WI38 (cell line): ENCODE data around the gene GJC1.

Source experiments
- H3K4me3 ChIP-seq: 2 replicates; pipeline ENCODE4 v1.5.1; 2011; ENCODE audit warnings: low read depth, mild to moderate bottlenecking, control low read depth, low read length
- TF ChIP-seq, protein P1 (sequence below): IDR thresholded peaks from 2 replicates; pipeline ENCODE4 v1.5.1; 2012; ENCODE audit warnings: low read depth, mild to moderate bottlenecking, control low read depth, low read length

Gene GJC1

DNA sequence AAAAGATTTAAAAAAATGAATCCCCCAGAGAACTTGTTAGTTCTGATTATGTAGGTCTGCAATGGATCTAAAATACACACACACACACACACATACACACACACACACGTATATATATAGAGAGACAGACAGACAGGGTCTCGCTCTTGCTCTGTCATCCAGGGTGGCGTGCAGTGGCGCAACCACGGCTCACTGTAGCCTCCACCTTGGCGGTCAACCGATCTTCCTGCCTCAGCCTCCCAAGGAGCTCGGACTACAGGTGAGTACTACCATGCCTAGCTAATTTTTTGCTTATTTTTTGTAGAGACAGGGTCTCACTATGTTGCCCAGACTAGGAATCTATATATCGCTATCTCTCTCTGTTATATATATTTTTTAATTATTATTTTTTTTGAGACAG is 33.4 kb downstream of the GJC1 start:
- TF ChIP-seq, protein P1, sequence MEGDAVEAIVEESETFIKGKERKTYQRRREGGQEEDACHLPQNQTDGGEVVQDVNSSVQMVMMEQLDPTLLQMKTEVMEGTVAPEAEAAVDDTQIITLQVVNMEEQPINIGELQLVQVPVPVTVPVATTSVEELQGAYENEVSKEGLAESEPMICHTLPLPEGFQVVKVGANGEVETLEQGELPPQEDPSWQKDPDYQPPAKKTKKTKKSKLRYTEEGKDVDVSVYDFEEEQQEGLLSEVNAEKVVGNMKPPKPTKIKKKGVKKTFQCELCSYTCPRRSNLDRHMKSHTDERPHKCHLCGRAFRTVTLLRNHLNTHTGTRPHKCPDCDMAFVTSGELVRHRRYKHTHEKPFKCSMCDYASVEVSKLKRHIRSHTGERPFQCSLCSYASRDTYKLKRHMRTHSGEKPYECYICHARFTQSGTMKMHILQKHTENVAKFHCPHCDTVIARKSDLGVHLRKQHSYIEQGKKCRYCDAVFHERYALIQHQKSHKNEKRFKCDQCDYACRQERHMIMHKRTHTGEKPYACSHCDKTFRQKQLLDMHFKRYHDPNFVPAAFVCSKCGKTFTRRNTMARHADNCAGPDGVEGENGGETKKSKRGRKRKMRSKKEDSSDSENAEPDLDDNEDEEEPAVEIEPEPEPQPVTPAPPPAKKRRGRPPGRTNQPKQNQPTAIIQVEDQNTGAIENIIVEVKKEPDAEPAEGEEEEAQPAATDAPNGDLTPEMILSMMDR = no peak
- no peak overlapping the region for H3K4me3 ChIP-seq

DNA sequence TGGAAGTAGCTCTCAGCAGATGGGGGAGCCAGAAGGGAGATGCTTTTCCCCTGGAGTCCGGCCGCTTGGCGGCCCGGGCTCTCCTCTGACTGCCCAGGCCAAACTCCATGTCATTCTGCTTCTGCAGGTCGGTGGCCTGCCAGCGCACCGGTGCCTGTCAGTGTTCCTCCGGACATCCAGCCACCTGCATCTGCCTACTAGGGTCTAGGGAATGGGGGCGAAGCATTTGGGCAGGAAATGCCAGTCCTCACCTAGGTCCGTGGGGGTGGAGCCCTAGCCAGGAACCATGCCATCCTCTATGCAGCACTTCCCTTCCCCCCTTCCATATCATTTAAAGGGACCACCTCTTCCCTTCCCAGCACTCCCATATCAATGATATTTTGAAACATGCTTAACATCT is 34.2 kb downstream of the GJC1 start:
- TF ChIP-seq, protein P1 = no peak
- H3K4me3 ChIP-seq = no peak overlapping the region

DNA sequence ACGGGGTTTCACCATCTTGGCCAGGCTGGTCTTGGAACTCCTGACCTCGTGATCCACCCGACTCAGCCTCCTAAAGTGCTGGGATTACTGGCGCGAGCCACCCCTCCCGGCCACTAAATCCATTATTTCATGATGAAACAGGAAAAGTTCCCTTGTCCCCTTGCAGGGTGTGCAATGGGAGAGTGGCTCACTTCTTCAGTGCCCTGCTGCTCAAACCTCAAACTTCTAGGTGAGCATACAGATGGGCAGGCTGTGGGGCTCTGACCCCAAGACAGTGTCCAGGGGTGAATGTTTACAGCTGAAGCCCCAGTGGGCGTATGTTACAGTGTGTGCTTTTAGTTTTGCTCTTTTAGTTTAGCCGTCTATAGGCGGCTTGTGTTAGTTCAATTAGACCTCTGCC is 34.7 kb downstream of the GJC1 start:
- TF ChIP-seq, protein P1 = no peak
- no peak overlapping the region for H3K4me3 ChIP-seq

DNA sequence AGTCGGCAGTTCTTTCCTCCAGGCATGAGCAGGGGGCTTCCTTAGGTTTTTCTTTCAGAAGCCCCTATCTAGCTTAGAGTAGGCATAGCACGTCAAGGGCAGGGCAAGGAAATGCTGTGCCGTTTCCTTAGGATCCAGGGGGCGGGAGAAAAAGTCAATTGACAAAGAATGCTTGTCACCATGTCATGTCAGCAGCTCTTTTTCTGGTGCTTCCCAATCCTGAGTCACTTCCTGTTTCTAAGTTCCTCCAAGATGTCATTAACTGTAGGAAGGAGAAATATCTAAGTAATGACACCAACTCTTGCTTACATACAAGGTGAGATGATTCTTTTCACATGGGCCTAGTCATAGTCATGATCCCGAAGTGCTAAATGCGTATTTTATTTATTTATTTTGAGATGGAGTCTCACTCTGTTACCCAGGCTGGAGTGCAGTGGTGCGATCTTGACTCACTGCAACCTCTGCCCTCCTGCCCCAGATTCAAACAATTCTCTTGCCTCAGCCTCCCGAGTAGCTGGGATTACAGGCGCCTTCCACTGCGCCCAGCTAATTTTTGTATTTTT is 35.2 kb downstream of the GJC1 start:
- no peak overlapping the region for H3K4me3 ChIP-seq
- TF ChIP-seq, protein P1 = no peak

DNA sequence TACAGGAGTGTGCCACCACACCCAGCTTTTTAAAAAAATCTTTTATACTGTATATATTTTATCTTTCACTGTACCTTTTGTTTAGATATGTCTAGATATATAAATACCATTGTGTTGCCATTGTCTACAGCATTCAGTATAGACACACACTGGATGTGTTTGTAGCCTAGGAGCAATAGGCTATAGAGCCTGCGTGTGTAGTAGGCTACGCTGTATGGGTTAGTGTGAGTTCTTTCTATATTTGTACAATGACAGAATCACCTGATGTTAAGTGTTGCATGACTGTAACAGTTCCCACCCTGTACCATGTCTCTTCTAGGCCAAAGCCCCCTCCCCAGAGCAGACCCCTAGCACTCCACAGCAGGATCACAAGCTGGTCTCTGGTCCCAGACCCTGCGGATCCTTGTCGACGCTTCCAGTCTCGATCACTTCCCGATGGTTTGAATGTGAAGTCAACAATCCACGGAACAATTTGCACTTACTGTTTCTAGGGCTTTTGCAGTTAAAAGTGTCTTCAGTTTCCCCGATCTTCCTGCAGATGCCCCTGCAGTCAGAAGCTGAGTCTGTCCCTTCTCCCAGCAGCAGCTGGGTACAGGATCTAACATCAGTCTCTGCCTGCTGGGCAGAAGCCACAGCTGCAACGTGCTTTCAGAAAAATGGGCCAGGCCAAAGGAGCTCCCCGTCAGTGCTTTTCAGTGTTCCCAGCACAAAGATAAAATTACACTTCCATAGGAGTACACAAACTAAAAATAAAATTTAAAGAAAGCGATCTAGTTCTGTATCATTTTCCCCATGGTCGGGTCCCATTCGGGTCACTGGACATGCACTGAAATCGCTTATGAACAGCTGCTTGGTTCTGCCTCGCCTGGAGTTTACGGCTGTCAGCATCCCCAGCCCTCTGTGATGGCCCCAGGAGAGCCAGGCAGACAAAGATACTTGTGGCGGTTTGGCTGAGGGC is 35.9 kb downstream of the GJC1 start:
- no peak overlapping the region for H3K4me3 ChIP-seq
- TF ChIP-seq, protein P1 = no peak

DNA sequence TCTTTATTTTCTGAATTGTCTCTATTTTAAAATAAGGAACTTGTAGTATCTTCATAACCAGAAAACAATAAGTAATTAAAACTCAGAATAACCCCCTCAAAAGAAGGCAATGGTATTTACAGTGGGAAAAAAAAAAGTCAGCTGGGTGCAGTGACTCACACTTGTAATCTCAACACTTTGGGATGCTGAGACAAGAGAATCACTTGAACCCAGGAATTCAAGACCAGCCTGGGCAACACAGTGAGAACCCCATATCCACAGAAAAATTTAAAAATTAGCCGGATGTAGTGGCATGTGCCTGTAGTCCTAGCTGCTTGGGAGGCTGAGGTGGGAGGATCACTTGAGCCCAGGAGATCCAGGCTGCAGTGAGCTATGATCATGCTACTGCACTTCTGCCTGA is 37.8 kb downstream of the GJC1 start:
- H3K4me3 ChIP-seq = no peak overlapping the region
- TF ChIP-seq, protein P1 = no peak

DNA sequence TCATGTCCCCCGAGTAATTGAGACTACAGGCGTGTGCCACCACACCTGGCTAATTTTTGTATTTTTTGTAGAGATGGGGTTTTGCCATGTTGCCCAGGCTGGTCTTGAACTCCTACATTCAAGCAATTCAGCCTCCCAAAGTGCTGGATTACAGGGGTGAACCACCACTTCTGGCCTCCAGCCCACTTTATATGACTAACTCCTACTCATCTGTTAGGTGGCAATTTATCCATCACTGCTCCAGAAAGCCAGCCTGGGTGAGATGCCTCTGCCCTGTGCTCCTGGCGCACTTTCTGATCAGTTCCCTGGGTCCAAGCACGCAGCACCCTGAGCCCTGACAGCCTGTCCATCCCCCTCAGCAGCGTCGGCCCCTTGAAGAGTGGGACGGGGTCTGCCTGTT is 41.9 kb downstream of the GJC1 start:
- TF ChIP-seq, protein P1 = no peak
- no peak overlapping the region for H3K4me3 ChIP-seq
